Measurements from ENCODE around the gene IKZF2.

DNA sequence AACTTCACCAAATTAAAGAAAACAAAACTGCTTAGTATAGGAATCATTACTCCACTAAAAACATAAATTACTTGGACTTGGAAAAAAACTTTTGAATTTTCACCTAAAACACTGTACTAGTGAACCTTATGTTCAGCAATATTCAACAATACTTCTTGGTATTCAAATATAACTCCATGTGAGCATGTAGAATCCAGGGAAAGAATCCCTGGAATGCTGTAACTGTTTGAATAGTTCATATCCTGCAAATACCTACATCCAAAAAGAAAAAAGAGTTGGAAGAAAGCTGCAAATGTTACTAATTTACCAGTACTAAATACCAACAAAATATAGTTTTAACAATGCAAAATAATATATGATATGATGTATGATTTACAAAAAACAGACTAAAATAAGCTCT is 65.4 kb downstream of the IKZF2 start:
- no peak for TF ChIP-seq EZH2 (IDR thresholded peaks at IDR 0.05)
- no peak for TF ChIP-seq POLR2AphosphoS5 (IDR thresholded peaks at IDR 0.05; ENCODE audit: borderline replicate concordance, low read depth, low read length)
